Caco-2 (cell line): ENCODE results near the gene WLS. TPM values are rescaled to one million over a fixed set of nuclear protein-coding genes. Genes with fewer than 3 reads are reported as not detected.

ENCODE experiments used
- BruUV-seq: library from RNA; stranded (reverse); fragments of 400-500 nt; replicated peaks from 2 replicates; lab custom pipeline; 2021; lab: Mats Ljungman, UMichigan
- CTCF ChIA-PET: fragments of 300-600 bp; sonication (Branson Sonifier 250); formaldehyde crosslinking; loops from one replicate; lab custom pipeline; 2022; ENCODE audit warnings: antibody characterized with exemption; lab: Charles Lee
- POLR2A ChIA-PET: fragments of 300-600 bp; sonication (Branson Sonifier 250); formaldehyde crosslinking; loops from one replicate; lab custom pipeline; 2022; ENCODE audit warnings: antibody characterized with exemption; lab: Charles Lee
- DNase-seq, 2 experiments: peaks; one replicate each; pipeline versions ENCODE4 v3.0.0 to v3.0.0-alpha.2; 2020 to 2022
- H3K27me3 ChIP-seq: replicated peaks from 2 replicates; pipeline ENCODE4 v1.6.0; 2011; ENCODE audit warnings: low read length; ENCODE audit not compliant: control insufficient read depth, insufficient read depth
- H3K36me3 ChIP-seq: 2 replicates; pipeline ENCODE4 v1.5.1; 2011; ENCODE audit warnings: low read length; ENCODE audit not compliant: control insufficient read depth, insufficient read depth
- H3K4me1 ChIP-seq: fragments of 250-450 bp; sonication (Bioruptor Pico); 2 replicates; pipeline ENCODE4 v1.5.1; 2020; ENCODE audit warnings: mild to moderate bottlenecking
- H3K4me3 ChIP-seq: 2 replicates; pipeline ENCODE4 v1.5.1; 2011; ENCODE audit warnings: low read depth, mild to moderate bottlenecking, control low read depth, low read length
- H3K9me3 ChIP-seq: fragments of 250-450 bp; sonication (Bioruptor Pico); 2 replicates; pipeline ENCODE4 v1.5.1; 2020; ENCODE audit warnings: mild to moderate bottlenecking, moderate library complexity
- H3K27ac Mint-ChIP-seq: one replicate; pipeline ENCODE4 v1.8.0; 2022; ENCODE audit warnings: mixed read lengths; ENCODE audit not compliant: unreplicated experiment
- H3K27me3 Mint-ChIP-seq: one replicate; pipeline ENCODE4 v1.8.0; 2022; ENCODE audit warnings: mixed read lengths; ENCODE audit not compliant: insufficient read depth, unreplicated experiment
- H3K36me3 Mint-ChIP-seq: one replicate; pipeline ENCODE4 v1.8.0; 2022; ENCODE audit warnings: mild to moderate bottlenecking, mixed read lengths; ENCODE audit not compliant: insufficient read depth, unreplicated experiment
- H3K4me1 Mint-ChIP-seq: one replicate; pipeline ENCODE4 v1.8.0; 2022; ENCODE audit warnings: low read depth, mixed read lengths; ENCODE audit not compliant: unreplicated experiment
- H3K4me3 Mint-ChIP-seq: one replicate; pipeline ENCODE4 v1.8.0; 2022; ENCODE audit warnings: mild to moderate bottlenecking, moderate library complexity, mixed read lengths; ENCODE audit not compliant: unreplicated experiment
- H3K9me3 Mint-ChIP-seq: one replicate; pipeline ENCODE4 v1.8.0; 2022; ENCODE audit warnings: mixed read lengths; ENCODE audit not compliant: unreplicated experiment
- CTCF ChIP-seq, 2 experiments: fragments of 200-600 bp in 1 of 2; IDR thresholded peaks; 1 replicate in 1 of 2; 2 replicates in 1 of 2; pipeline versions ENCODE4 v1.5.1 to v1.8.0; 2011 to 2022; ENCODE audit warnings: antibody characterized with exemption in 1 of 2, control low read depth in 1 of 2, inconsistent platforms in 1 of 2, low read depth in 1 of 2, low read length in 1 of 2, mild to moderate bottlenecking in 1 of 2, moderate library complexity in 1 of 2; ENCODE audit not compliant: insufficient read depth in 1 of 2, severe bottlenecking in 1 of 2, unreplicated experiment in 1 of 2
- intact Hi-C: fragments of 100-400 bp; cut with micrococcal nuclease; formaldehyde crosslinking; loops from one replicate; pipeline ENCODE4 v1.10.0; 2022; ENCODE audit not compliant: unreplicated experiment
- microRNA-seq: library from miRNA; unstranded; fragments of <30 nt; microRNA quantifications from one replicate; pipeline ENCODE4 v1.2.0, GENCODE V29; 2022
- total RNA-seq: library from RNA; stranded (reverse); gene quantifications from 2 replicates; pipeline ENCODE4 v1.2.3, GENCODE V29; 2022

The WLS gene
- total RNA-seq, 1 experiment from 2014 or later: 72.3 TPM

- no peaks in the 10 kb centered on the region for H3K27me3 ChIP-seq
- Mint-ChIP-seq H3K4me3 (no peak overlapping the region), H3K36me3 (no peaks in the 10 kb centered on the region), H3K4me1 (no peaks in the 10 kb centered on the region), H3K27me3 (peaks cover 6% of the 10 kb centered on the region), H3K27ac (no peak overlapping the region), H3K9me3 (no peaks in the 10 kb centered on the region)
- H3K4me3 ChIP-seq: no peak overlapping the region
- no peaks in the 10 kb centered on the region for H3K9me3 ChIP-seq
- intact Hi-C loops: no loop called here
- no peak for DNase-seq
- POLR2A ChIA-PET: no interaction called here
- BruUV-seq: no TSS peak
- no peak for TF ChIP-seq CTCF (IDR thresholded peaks at IDR 0.05; ENCODE audit: insufficient read depth in 1 of 2, low read depth in 1 of 2, low read length in 1 of 2, severe bottlenecking in 1 of 2, unreplicated experiment in 1 of 2)
- CTCF ChIA-PET: no interaction called here
- no peaks in the 10 kb centered on the region for H3K4me1 ChIP-seq
- no peaks in the 10 kb centered on the region for H3K36me3 ChIP-seq
These were observed 153.7 kb downstream of the WLS start for GRCh38 chr1:68078647-68079046.

Small RNAs within 50 kb of the gene (microRNA-seq; reads per million reads assigned to microRNA genes)
- 2.0 reads per million, percentile 8 among the genes with 10 or more reads in this experiment for gene MIR1262

Other genes starting within 250 kb of the WLS start
- not detected in 2 replicates for gene DIRAS3, start 181.9 kb downstream of the WLS start, total RNA-seq
- gene RPE65, start 217.4 kb upstream of the WLS start, total RNA-seq: not detected in 2 replicates